Activated CD8-positive, alpha-beta T cell treated with anti-CD3 and anti-CD28 coated beads for 36 hours (primary cell): Measurements from ENCODE around the gene RADIL. TPM values are rescaled to one million over a fixed set of nuclear protein-coding genes. Genes with fewer than 3 reads are reported as not detected.

Source experiments
- ATAC-seq: fragments of 200-7000 bp; cut with Tn5 transposase; one replicate; pipeline ENCODE4 v1.10.0; 2021; ENCODE audit warnings: mild to moderate bottlenecking, moderate library complexity
- CTCF ChIA-PET: fragments of 350-600 bp; sonication (Branson Sonifier 250); formaldehyde crosslinking; loops from one replicate; lab custom pipeline; 2021; ENCODE audit warnings: antibody characterized with exemption; lab: Charles Lee
- POLR2A ChIA-PET: fragments of 350-600 bp; sonication (Branson Sonifier 250); formaldehyde crosslinking; loops from one replicate; lab custom pipeline; 2021; ENCODE audit warnings: antibody characterized with exemption; lab: Charles Lee
- DNase-seq: peaks from one replicate; pipeline ENCODE4 v3.0.0-alpha.2; 2020
- H3K27ac Mint-ChIP-seq: one replicate; pipeline ENCODE4 v1.8.0; 2021; ENCODE audit warnings: mild to moderate bottlenecking, mixed read lengths
- H3K27me3 Mint-ChIP-seq: one replicate; pipeline ENCODE4 v1.8.0; 2021; ENCODE audit warnings: mixed read lengths
- H3K36me3 Mint-ChIP-seq: one replicate; pipeline ENCODE4 v1.8.0; 2021; ENCODE audit warnings: low read depth, mixed read lengths
- H3K4me1 Mint-ChIP-seq: one replicate; pipeline ENCODE4 v1.8.0; 2021; ENCODE audit warnings: low read depth, mixed read lengths
- H3K4me3 Mint-ChIP-seq: one replicate; pipeline ENCODE4 v1.8.0; 2021; ENCODE audit warnings: mild to moderate bottlenecking, moderate library complexity, mixed read lengths
- H3K9me3 Mint-ChIP-seq: one replicate; pipeline ENCODE4 v1.8.0; 2021; ENCODE audit warnings: mixed read lengths
- intact Hi-C: fragments of 100-400 bp; cut with micrococcal nuclease; formaldehyde crosslinking; loops from one replicate; pipeline ENCODE4 v1.10.0; 2022
- total RNA-seq, 2 experiments: library from RNA; stranded (reverse); gene quantifications; one replicate each; pipeline ENCODE4 v1.2.3, GENCODE V29; 2021
- TF ChIP-seq, protein P1 (sequence below): fragments of 200-600 bp; IDR thresholded peaks from one replicate; pipeline ENCODE4 v1.8.0; 2022; ENCODE audit warnings: antibody characterized with exemption, mild to moderate bottlenecking

The RADIL gene
- total RNA-seq, 2 experiments from 2014 or later, result 0.65 to 0.77 TPM

GRCh38 chr7:4854916-4855315, 28.6 kb downstream of the RADIL start:
- intact Hi-C loops, result no loop called here
- TF ChIP-seq, protein P1, sequence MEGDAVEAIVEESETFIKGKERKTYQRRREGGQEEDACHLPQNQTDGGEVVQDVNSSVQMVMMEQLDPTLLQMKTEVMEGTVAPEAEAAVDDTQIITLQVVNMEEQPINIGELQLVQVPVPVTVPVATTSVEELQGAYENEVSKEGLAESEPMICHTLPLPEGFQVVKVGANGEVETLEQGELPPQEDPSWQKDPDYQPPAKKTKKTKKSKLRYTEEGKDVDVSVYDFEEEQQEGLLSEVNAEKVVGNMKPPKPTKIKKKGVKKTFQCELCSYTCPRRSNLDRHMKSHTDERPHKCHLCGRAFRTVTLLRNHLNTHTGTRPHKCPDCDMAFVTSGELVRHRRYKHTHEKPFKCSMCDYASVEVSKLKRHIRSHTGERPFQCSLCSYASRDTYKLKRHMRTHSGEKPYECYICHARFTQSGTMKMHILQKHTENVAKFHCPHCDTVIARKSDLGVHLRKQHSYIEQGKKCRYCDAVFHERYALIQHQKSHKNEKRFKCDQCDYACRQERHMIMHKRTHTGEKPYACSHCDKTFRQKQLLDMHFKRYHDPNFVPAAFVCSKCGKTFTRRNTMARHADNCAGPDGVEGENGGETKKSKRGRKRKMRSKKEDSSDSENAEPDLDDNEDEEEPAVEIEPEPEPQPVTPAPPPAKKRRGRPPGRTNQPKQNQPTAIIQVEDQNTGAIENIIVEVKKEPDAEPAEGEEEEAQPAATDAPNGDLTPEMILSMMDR, result no peak
- Mint-ChIP-seq H3K27me3 (peaks cover 2% of the 10 kb centered on the region), H3K4me1 (peaks cover 11% of the 10 kb centered on the region), H3K36me3 (no peaks in the 10 kb centered on the region), H3K9me3 (peaks cover 4% of the 10 kb centered on the region), H3K4me3 (no peak overlapping the region), H3K27ac (no peak overlapping the region)
- DNase-seq (no peak), ATAC-seq (no peak)
- ChIA-PET CTCF (interaction anchor here (1.4 kb wide), 2 partner anchors 25 to 28 kb away, joined by 3 read pairs; no protein-coding TSS in a partner anchor), POLR2A (no interaction called here)

DNA sequence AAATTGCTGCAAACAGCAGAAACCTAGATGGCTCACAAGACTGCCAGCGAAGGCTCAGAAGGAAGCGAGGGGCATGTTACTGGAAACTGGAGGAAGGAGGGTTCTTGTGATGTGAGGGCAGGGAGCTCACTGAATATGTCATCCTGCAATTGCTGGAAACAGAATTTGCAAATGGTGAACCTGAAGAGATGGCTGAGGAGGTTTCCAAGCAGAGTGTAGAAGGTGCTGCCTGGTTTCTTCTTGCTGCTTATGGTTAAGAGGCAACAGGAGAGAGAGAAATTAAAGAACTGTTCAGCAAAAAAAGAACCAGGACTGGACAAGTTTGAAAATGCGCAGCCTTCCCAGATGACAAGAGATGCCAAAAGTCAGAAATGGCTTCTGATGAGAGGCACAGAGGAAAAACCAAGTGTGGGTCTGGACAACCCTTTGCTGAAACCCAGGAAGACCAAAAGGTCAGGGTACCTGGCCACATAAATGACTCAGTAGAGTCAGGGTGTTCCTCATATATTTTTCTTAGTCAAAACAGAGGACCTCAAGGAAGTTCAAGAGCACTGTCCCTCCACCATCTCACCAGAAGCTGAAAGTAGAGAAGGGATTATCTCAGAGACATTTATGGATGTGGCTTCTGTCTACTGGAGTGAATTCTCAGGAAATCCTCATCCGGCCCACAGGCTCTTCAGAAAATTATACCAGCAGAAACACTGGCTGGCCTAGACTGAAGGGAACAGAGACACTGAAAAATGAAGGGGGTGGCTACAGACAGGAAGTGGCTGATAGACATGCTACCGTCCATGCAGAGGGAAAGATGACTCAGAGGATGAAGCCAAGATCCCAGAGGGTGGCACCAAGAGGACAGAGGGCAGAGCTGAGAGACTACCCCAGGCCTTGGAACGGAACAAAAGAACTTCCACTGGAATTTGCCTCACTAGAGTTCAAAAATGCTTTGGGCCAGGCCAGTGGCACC, 31.8 kb downstream of the RADIL start:
- peak; percentile 42 for DNase-seq
- H3K9me3 Mint-ChIP-seq, result peaks cover 4% of the 10 kb centered on the region
- peak; percentile 94 for ATAC-seq
- POLR2A ChIA-PET, result interaction anchor here (0.5 kb wide), 1 partner anchor 101 kb away, joined by 3 read pairs; no protein-coding TSS in a partner anchor
- no peak overlapping the region for H3K27ac Mint-ChIP-seq
- H3K4me3 Mint-ChIP-seq, result no peak overlapping the region
- intact Hi-C loops, result no loop called here
- no peaks in the 10 kb centered on the region for H3K36me3 Mint-ChIP-seq
- TF ChIP-seq, protein P1, result no peak
- H3K4me1 Mint-ChIP-seq, result peaks cover 11% of the 10 kb centered on the region
- H3K27me3 Mint-ChIP-seq, result peaks cover 4% of the 10 kb centered on the region
- CTCF ChIA-PET, result interaction anchor here (2.0 kb wide), 1 partner anchor 22 kb away, joined by 4 read pairs; no protein-coding TSS in a partner anchor

GRCh38 chr7:4850262-4850795, 33.2 kb downstream of the RADIL start:
- Mint-ChIP-seq H3K27me3 (peaks cover 10% of the 10 kb centered on the region), H3K4me1 (peaks cover 11% of the 10 kb centered on the region), H3K27ac (no peak overlapping the region), H3K36me3 (no peaks in the 10 kb centered on the region), H3K9me3 (peaks cover 4% of the 10 kb centered on the region), H3K4me3 (no peak overlapping the region)
- ChIA-PET POLR2A (no interaction called here), CTCF (interaction anchor here (2.0 to 2.7 kb wide), 2 partner anchors 20 to 33 kb away, joined by 4 to 18 read pairs; partner anchors contain the start of gene RADIL)
- no peak for ATAC-seq
- intact Hi-C loops, result no loop called here
- DNase-seq, result no peak
- TF ChIP-seq, protein P1, result no peak

- intact Hi-C loops, result no loop called here
- Mint-ChIP-seq H3K27me3 (peaks cover 16% of the 10 kb centered on the region), H3K27ac (no peak overlapping the region), H3K9me3 (peaks cover 4% of the 10 kb centered on the region), H3K4me3 (no peak overlapping the region), H3K4me1 (peaks cover 11% of the 10 kb centered on the region), H3K36me3 (no peaks in the 10 kb centered on the region)
- ChIA-PET CTCF (interaction anchor here (0.6 to 2.7 kb wide), 5 partner anchors 15 to 241 kb away, joined by 3 to 18 read pairs (median 3); partner anchors contain the start of gene RADIL), POLR2A (no interaction called here)
- ATAC-seq (peak; percentile 62), DNase-seq (peak; percentile 61)
- TF ChIP-seq, protein P1, result peak; percentile 43
These were observed 34.1 kb downstream of the RADIL start for GRCh38 chr7:4849390-4849789.
